IMR-90 (cell line): ENCODE results near the gene RFX3. TPM values are rescaled to one million over a fixed set of nuclear protein-coding genes. Genes with fewer than 3 reads are reported as not detected.
A peak's percentile ranks its signal among the peaks of the same experiment; 100 is the strongest.

ENCODE experiments used
- ATAC-seq: fragments of 200-7000 bp; cut with Tn5 transposase; 2 replicates; pipeline ENCODE4 v1.9.1; 2020; ENCODE audit warnings: low read depth, mild to moderate bottlenecking, moderate library complexity
- BruUV-seq: library from RNA; stranded (reverse); fragments of 400-500 nt; replicated peaks from 2 replicates; lab custom pipeline; 2021; lab: Mats Ljungman, UMichigan
- CTCF ChIA-PET: fragments of 300-600 bp; formaldehyde crosslinking; extraction: SDS; loops from one replicate; lab custom pipeline; 2021; ENCODE audit warnings: antibody characterized with exemption; lab: Yijun Ruan, JAX
- POLR2A ChIA-PET: fragments of 300-600 bp; sonication (Branson Sonifier 250); formaldehyde crosslinking; loops from one replicate; lab custom pipeline; 2022; ENCODE audit warnings: antibody characterized with exemption; ENCODE audit not compliant: unreplicated experiment; lab: Charles Lee
- DNase-seq: peaks from one replicate; pipeline ENCODE4 v3.0.0; 2013
- H2AFZ ChIP-seq: replicated peaks from 2 replicates; pipeline ENCODE3; 2013; ENCODE audit warnings: low read length, mild to moderate bottlenecking; ENCODE audit not compliant: poor library complexity
- H2AK5ac ChIP-seq: 2 replicates; pipeline ENCODE4 v1.6.1; 2013; ENCODE audit warnings: low read depth, low read length, inconsistent platforms
- H2AK9ac ChIP-seq: replicated peaks from 2 replicates; pipeline ENCODE3; 2013; ENCODE audit warnings: mild to moderate bottlenecking, low read depth, low read length, moderate library complexity; ENCODE audit not compliant: poor library complexity
- H2BK120ac ChIP-seq: 2 replicates; pipeline ENCODE4 v1.6.1; 2013; ENCODE audit warnings: low read depth, low read length, inconsistent platforms
- H2BK15ac ChIP-seq: 3 replicates; pipeline ENCODE4 v1.6.1; 2013; ENCODE audit warnings: low read depth, low read length, inconsistent platforms
- H2BK20ac ChIP-seq: 2 replicates; pipeline ENCODE4 v1.6.1; 2013; ENCODE audit warnings: low read depth, mild to moderate bottlenecking, inconsistent platforms, low read length, moderate library complexity
- H2BK5ac ChIP-seq: 2 replicates; pipeline ENCODE4 v1.6.1; 2013; ENCODE audit warnings: mild to moderate bottlenecking, low read depth, low read length, inconsistent platforms; ENCODE audit not compliant: poor library complexity, severe bottlenecking
- H3K14ac ChIP-seq: replicated peaks from 2 replicates; pipeline ENCODE4 v1.6.1; 2013; ENCODE audit warnings: low read depth, low read length, inconsistent platforms
- H3K18ac ChIP-seq: 2 replicates; pipeline ENCODE4 v1.6.1; 2013; ENCODE audit warnings: low read depth, low read length, control low read depth
- H3K23ac ChIP-seq: 2 replicates; pipeline ENCODE4 v1.6.1; 2013; ENCODE audit warnings: low read depth, low read length, inconsistent platforms
- H3K27ac ChIP-seq: 2 replicates; pipeline ENCODE4 v1.5.1; 2013; ENCODE audit warnings: mild to moderate bottlenecking, control low read depth, low read length; ENCODE audit not compliant: insufficient read depth
- H3K27me3 ChIP-seq: 2 replicates; pipeline ENCODE4 v1.6.1; 2013; ENCODE audit warnings: low read length; ENCODE audit not compliant: control insufficient read depth, insufficient read depth
- H3K36me3 ChIP-seq: 2 replicates; pipeline ENCODE4 v1.6.1; 2013; ENCODE audit warnings: low read length, mixed read lengths; ENCODE audit not compliant: control insufficient read depth, insufficient read depth
- H3K4ac ChIP-seq: 2 replicates; pipeline ENCODE4 v1.6.1; 2013; ENCODE audit warnings: low read depth, low read length, inconsistent platforms
- H3K4me1 ChIP-seq: 2 replicates; pipeline ENCODE4 v1.6.1; 2013; ENCODE audit warnings: low read length, mixed read lengths; ENCODE audit not compliant: control insufficient read depth, insufficient read depth
- H3K4me2 ChIP-seq: 2 replicates; pipeline ENCODE4 v1.6.1; 2013; ENCODE audit warnings: low read depth, mild to moderate bottlenecking, control low read depth, low read length, moderate library complexity
- H3K4me3 ChIP-seq: 2 replicates; pipeline ENCODE4 v1.5.1; 2013; ENCODE audit warnings: low read depth, mild to moderate bottlenecking, control low read depth, low read length, moderate library complexity; ENCODE audit not compliant: insufficient read depth
- H3K56ac ChIP-seq: 2 replicates; pipeline ENCODE4 v1.6.1; 2013; ENCODE audit warnings: low read length, inconsistent platforms; ENCODE audit not compliant: insufficient read depth; ENCODE audit errors: extremely low read depth
- H3K79me1 ChIP-seq, 2 experiments: 2 replicates each; pipeline ENCODE4 v1.6.1; 2013; ENCODE audit warnings: low read length in 2 of 2, inconsistent platforms in 1 of 2, low read depth in 1 of 2
- H3K9ac ChIP-seq: 2 replicates; pipeline ENCODE4 v1.6.1; 2013; ENCODE audit warnings: low read depth, low read length, control low read depth
- H3K9me1 ChIP-seq: 2 replicates; pipeline ENCODE4 v1.6.1; 2013; ENCODE audit warnings: low read length, inconsistent platforms; ENCODE audit not compliant: insufficient read depth
- H3K9me3 ChIP-seq: 2 replicates; pipeline ENCODE4 v1.6.1; 2013; ENCODE audit warnings: low read length; ENCODE audit not compliant: control insufficient read depth, insufficient read depth
- H4K20me1 ChIP-seq: 2 replicates; pipeline ENCODE4 v1.6.1; 2013; ENCODE audit warnings: low read length, inconsistent platforms; ENCODE audit not compliant: insufficient read depth
- H4K5ac ChIP-seq: 2 replicates; pipeline ENCODE4 v1.6.1; 2013; ENCODE audit warnings: mild to moderate bottlenecking, low read depth, low read length, control low read depth
- H4K8ac ChIP-seq, 2 experiments: 2 replicates each; pipeline ENCODE4 v1.6.1; 2013; ENCODE audit warnings: low read depth in 2 of 2, low read length in 2 of 2, control low read depth in 1 of 2, inconsistent platforms in 1 of 2
- H4K91ac ChIP-seq: 2 replicates; pipeline ENCODE4 v1.6.1; 2013; ENCODE audit warnings: low read depth, low read length, inconsistent platforms; ENCODE audit not compliant: insufficient read depth
- BHLHE40 ChIP-seq: fragments of 150-350 bp; IDR thresholded peaks from 2 replicates; pipeline ENCODE4 v1.6.1; 2016; ENCODE audit warnings: mild to moderate bottlenecking, low read depth, low read length
- CEBPB ChIP-seq: IDR thresholded peaks from 2 replicates; pipeline ENCODE4 v1.6.1; 2012; ENCODE audit warnings: low read depth, low read length, improper control_type of control experiment
- CHD1 ChIP-seq: IDR thresholded peaks from 2 replicates; pipeline ENCODE4 v1.6.1; 2012; ENCODE audit warnings: low read depth, low read length, improper control_type of control experiment
- CTCF ChIP-seq: conservative IDR thresholded peaks from 2 replicates; pipeline ENCODE4 v1.5.1; 2012; ENCODE audit warnings: mild to moderate bottlenecking, low read depth, low read length, improper control_type of control experiment
- ELK1 ChIP-seq: fragments of 150-350 bp; IDR thresholded peaks from 2 replicates; pipeline ENCODE4 v1.6.1; 2016; ENCODE audit warnings: low read depth, mild to moderate bottlenecking, low read length, moderate library complexity, borderline replicate concordance
- FOS ChIP-seq: fragments of 150-350 bp; IDR thresholded peaks from 2 replicates; pipeline ENCODE4 v1.6.1; 2016; ENCODE audit warnings: low read depth, low read length
- MXI1 ChIP-seq: IDR thresholded peaks from 2 replicates; pipeline ENCODE4 v1.6.1; 2012; ENCODE audit warnings: low read depth, mild to moderate bottlenecking, low read length, moderate library complexity, borderline replicate concordance
- NFE2L2 ChIP-seq: fragments of 150-350 bp; IDR thresholded peaks from 2 replicates; pipeline ENCODE4 v1.6.1; 2016; ENCODE audit warnings: low read depth, mild to moderate bottlenecking, low read length
- POLR2A ChIP-seq: IDR thresholded peaks from 2 replicates; pipeline ENCODE4 v1.6.1; 2012; ENCODE audit warnings: mild to moderate bottlenecking, low read depth, low read length
- RAD21 ChIP-seq: IDR thresholded peaks from 2 replicates; pipeline ENCODE4 v1.6.1; 2012; ENCODE audit warnings: low read length, improper control_type of control experiment
- RCOR1 ChIP-seq: IDR thresholded peaks from 2 replicates; pipeline ENCODE4 v1.6.1; 2012; ENCODE audit warnings: mild to moderate bottlenecking, low read length, improper control_type of control experiment; ENCODE audit not compliant: insufficient replicate concordance
- RFX5 ChIP-seq: IDR thresholded peaks from 2 replicates; pipeline ENCODE4 v1.8.0; 2012; ENCODE audit warnings: low read depth, mild to moderate bottlenecking, low read length, moderate library complexity
- SMC3 ChIP-seq: fragments of 150-350 bp; IDR thresholded peaks from 2 replicates; pipeline ENCODE4 v1.6.1; 2016; ENCODE audit warnings: low read depth, mild to moderate bottlenecking, antibody characterized with exemption, low read length, moderate library complexity
- USF2 ChIP-seq: fragments of 150-350 bp; IDR thresholded peaks from 2 replicates; pipeline ENCODE4 v1.6.1; 2017; ENCODE audit warnings: mild to moderate bottlenecking, antibody characterized with exemption, low read length, low read depth
- WGBS, 2 experiments: methylation state at CpG; one replicate each; pipeline versions ENCODE4 v1.1.5 to v1.1.7; 2013; ENCODE audit warnings: missing lambda C conversion rate in 2 of 2; ENCODE audit not compliant: insufficient read length in 1 of 2; ENCODE audit errors: extremely low coverage in 2 of 2; 5-methylcytosine and 5-hydroxymethylcytosine counted together
- dilution Hi-C: fragments of 300-500 bp; cut with HindIII; formaldehyde crosslinking; loops from one replicate; pipeline ENCODE4 v1.14.3; 2018; ENCODE audit warnings: low sequenced_read_pairs; ENCODE audit not compliant: unreplicated experiment
- in situ Hi-C: fragments of 300-500 bp; cut with MboI; formaldehyde crosslinking; loops from 3 replicates; pipeline ENCODE4 v1.14.3; 2019; ENCODE audit warnings: low sequenced_read_pairs, inconsistent platforms, mixed read lengths
- intact Hi-C: fragments of 100-400 bp; cut with micrococcal nuclease; formaldehyde crosslinking; loops from 2 replicates; pipeline ENCODE4 v1.10.0; 2022
- polyA plus RNA-seq, 3 experiments: library from polyadenylated mRNA; depleted of rRNA; stranded (reverse); fragments of >200 nt; gene quantifications; 2 replicates each; pipeline ENCODE4 v1.2.3, GENCODE V29; 2012; ENCODE audit warnings: low replicate concordance in 1 of 3
- total RNA-seq: library from RNA; depleted of rRNA; stranded (reverse); fragments of >200 nt; gene quantifications from 2 replicates; pipeline ENCODE4 v1.2.3, GENCODE V29; 2012

RFX3 gene
- total and polyA plus RNA-seq, 2 of the 4 experiments (the other 2 are of a cell fraction), result 1.7 to 2.7 TPM

GRCh38 chr9:3464033-3464638 lies 61.7 kb downstream of the RFX3 start:
- no CpG with 5 or more reads among the region's 6 CpGs for WGBS, 2 experiments
- no peak overlapping the region for H3K14ac ChIP-seq
- no peak overlapping the region for H3K9ac ChIP-seq
- H3K23ac ChIP-seq, result no peak overlapping the region
- H3K9me3 ChIP-seq, result no peaks in the 10 kb centered on the region
- no peak overlapping the region for H2AFZ ChIP-seq
- intact Hi-C loops (loop anchor here (10.0 kb wide), 1 partner anchor 621 kb away; no protein-coding TSS in a partner anchor), dilution Hi-C loops (no loop called here), in situ Hi-C loops (loop anchor here (25.0 kb wide), 1 partner anchor 898 kb away; no protein-coding TSS in a partner anchor)
- no peaks in the 10 kb centered on the region for H3K4me1 ChIP-seq
- no peaks in the 10 kb centered on the region for H3K9me1 ChIP-seq
- no peak overlapping the region for H4K5ac ChIP-seq
- ChIA-PET POLR2A (no interaction called here), CTCF (no interaction called here)
- no peak overlapping the region for H3K4ac ChIP-seq
- no peak overlapping the region for H2BK15ac ChIP-seq
- H3K79me1 ChIP-seq, result no peaks in the 10 kb centered on the region; a peak in 1 of 4 replicates
- ATAC-seq, result no peak
- H2AK5ac ChIP-seq, result no peak overlapping the region
- H2AK9ac ChIP-seq, result no peak overlapping the region
- H3K27ac ChIP-seq, result no peak overlapping the region
- no peak overlapping the region for H3K4me3 ChIP-seq
- H2BK20ac ChIP-seq, result no peak overlapping the region
- H3K56ac ChIP-seq, result no peak overlapping the region
- no peak overlapping the region for H4K8ac ChIP-seq
- no peak overlapping the region for H2BK5ac ChIP-seq
- TF ChIP-seq SMC3, result no peak
- TF ChIP-seq MXI1, result no peak
- no peak for TF ChIP-seq POLR2A
- TF ChIP-seq CTCF, result no peak
- TF ChIP-seq BHLHE40, result no peak
- TF ChIP-seq CHD1, result no peak
- no peak for TF ChIP-seq USF2
- TF ChIP-seq RFX5, result no peak
- no peak for TF ChIP-seq RCOR1
- no peak for TF ChIP-seq FOS
- no peak for TF ChIP-seq RAD21
- TF ChIP-seq CEBPB, result 0 out of 2 replicates have a peak, but pooled peaks have one; percentile 35
- peak; percentile 22; the same call in 1 of the 2 replicates for TF ChIP-seq NFE2L2
- no peak for TF ChIP-seq ELK1
- no peaks in the 10 kb centered on the region for H3K27me3 ChIP-seq
- no peak overlapping the region for H2BK120ac ChIP-seq
- H3K4me2 ChIP-seq, result no peak overlapping the region
- no peak overlapping the region for H4K91ac ChIP-seq
- no TSS peak for BruUV-seq
- no peak overlapping the region for H3K18ac ChIP-seq
- peak; percentile 27 for DNase-seq
- H4K20me1 ChIP-seq, result no peaks in the 10 kb centered on the region
- no peaks in the 10 kb centered on the region for H3K36me3 ChIP-seq
